HepG2 (cell line): ENCODE measurements around the gene ZNF276. TPM values are rescaled to one million over a fixed set of nuclear protein-coding genes. Genes with fewer than 3 reads are reported as not detected.

Source experiments
- ATAC-seq: fragments of 200-7000 bp; cut with Tn5 transposase; 3 replicates; pipeline ENCODE4 v1.9.1; 2020; ENCODE audit warnings: mild to moderate bottlenecking, moderate library complexity
- BruUV-seq: library from RNA; stranded (reverse); fragments of 400-500 nt; replicated peaks from 2 replicates; lab custom pipeline; 2021; lab: Mats Ljungman, UMichigan
- CTCF ChIA-PET: fragments of 300-600 bp; formaldehyde crosslinking; extraction: SDS; loops from one replicate; lab custom pipeline; 2021; ENCODE audit warnings: low total read pairs, inconsistent platforms, low intra/inter-chr PET ratio; lab: Yijun Ruan, JAX
- POLR2A ChIA-PET: fragments of 350-600 bp; sonication (Branson Sonifier 250); formaldehyde crosslinking; loops from one replicate; lab custom pipeline; 2020; ENCODE audit warnings: antibody characterized with exemption, inconsistent platforms; lab: Yijun Ruan, JAX
- DNase-seq: peaks from one replicate; pipeline ENCODE4 v3.0.0-alpha.2; 2015; ENCODE audit warnings: low spot score
- FAIRE-seq: peaks from 3 replicates; lab custom pipeline; 2011; peaks lifted over from hg19 to GRCh38; lab: Jason Lieb, UNC
- H2AFZ ChIP-seq: one replicate; pipeline ENCODE4 v1.6.1; 2011; ENCODE audit warnings: low read length, inconsistent platforms
- H3K27ac ChIP-seq: fragments of 300-600 bp; 3 replicates; pipeline ENCODE4 v1.8.0; 2011; ENCODE audit warnings: mixed run types, mild to moderate bottlenecking, mixed read lengths, low read length, inconsistent platforms; ENCODE audit not compliant: insufficient read depth; ENCODE audit errors: extremely low read length
- H3K27me3 ChIP-seq, 2 experiments: fragments of 200-600 bp in 1 of 2; 2 replicates in 1 of 2; 3 replicates in 1 of 2; pipeline versions ENCODE4 v1.6.0 to v1.8.0; 2011; ENCODE audit warnings: low read length in 2 of 2, mild to moderate bottlenecking in 2 of 2, moderate library complexity in 2 of 2, inconsistent platforms in 1 of 2; ENCODE audit not compliant: insufficient read depth in 2 of 2, control insufficient read depth in 1 of 2
- H3K36me3 ChIP-seq, 2 experiments: fragments of 200-600 bp in 1 of 2; replicated peaks in 1 of 2; 2 replicates in 1 of 2; 3 replicates in 1 of 2; pipeline versions ENCODE4 v1.5.1 to v1.8.0; 2011; ENCODE audit warnings: low read length in 2 of 2, inconsistent platforms in 1 of 2; ENCODE audit not compliant: insufficient read depth in 2 of 2, control insufficient read depth in 1 of 2
- H3K4me1 ChIP-seq: 2 replicates; pipeline ENCODE4 v1.5.1; 2012; ENCODE audit warnings: low read length, inconsistent platforms; ENCODE audit not compliant: insufficient read depth
- H3K4me2 ChIP-seq: 2 replicates; pipeline ENCODE4 v1.6.0; 2011; ENCODE audit warnings: low read depth, low read length, inconsistent platforms
- H3K4me3 ChIP-seq, 3 experiments: fragments of 200-600 bp in 1 of 3; sonication (generic), shearing (Covaris generic) in 1 of 3; replicated peaks in 1 of 3; 2 replicates each; pipeline ENCODE4 v1.5.1; 2011 to 2016; ENCODE audit warnings: low read length in 3 of 3, inconsistent platforms in 2 of 3, low read depth in 2 of 3, mild to moderate bottlenecking in 2 of 3, control low read depth in 1 of 3, mixed read lengths in 1 of 3; ENCODE audit not compliant: insufficient read depth in 1 of 3
- H3K79me2 ChIP-seq: one replicate; pipeline ENCODE4 v1.6.1; 2011; ENCODE audit warnings: low read length, inconsistent platforms; ENCODE audit not compliant: insufficient read depth
- H3K9ac ChIP-seq: 2 replicates; pipeline ENCODE4 v1.6.0; 2011; ENCODE audit warnings: mild to moderate bottlenecking, low read depth, low read length, inconsistent platforms; ENCODE audit not compliant: insufficient read depth
- H3K9me3 ChIP-seq: 2 replicates; pipeline ENCODE4 v1.5.1; 2012; ENCODE audit warnings: mild to moderate bottlenecking, low read length
- H4K20me1 ChIP-seq: 2 replicates; pipeline ENCODE4 v1.6.0; 2011; ENCODE audit warnings: inconsistent platforms, mild to moderate bottlenecking, low read length, moderate library complexity; ENCODE audit not compliant: insufficient read depth
- AGO2 ChIP-seq: fragments of 200-400 bp; formaldehyde crosslinking; optimal IDR thresholded peaks from 2 replicates; pipeline ENCODE3; 2017; ENCODE audit warnings: mild to moderate bottlenecking, low read depth, low read length, moderate library complexity
- ARNT ChIP-seq: fragments of 450-650 bp; IDR thresholded peaks from 2 replicates; pipeline ENCODE4 v1.6.1; 2017
- HDAC6 ChIP-seq: fragments of 200-600 bp; sonication (generic); IDR thresholded peaks from 2 replicates; pipeline ENCODE4 v1.7.0; 2017; ENCODE audit warnings: mild to moderate bottlenecking, antibody characterized with exemption, low read length, low read depth
- NR3C1 ChIP-seq: sonication (generic); formaldehyde crosslinking; IDR thresholded peaks from 2 replicates; pipeline ENCODE4 v1.4.0; 2020; ENCODE audit warnings: missing genetic modification reagents
- RFX1 ChIP-seq: fragments of 450-650 bp; IDR thresholded peaks from 2 replicates; pipeline ENCODE4 v1.6.1; 2017
- ZNF639 ChIP-seq: conservative IDR thresholded peaks from 2 replicates; pipeline ENCODE4 v1.6.1; 2018; ENCODE audit warnings: missing genetic modification reagents
- ZNF772 ChIP-seq: sonication (generic); formaldehyde crosslinking; IDR thresholded peaks from 2 replicates; pipeline ENCODE4 v1.5.0; 2020; ENCODE audit warnings: mild to moderate bottlenecking, missing genetic modification reagents
- WGBS: methylation state at CpG from one replicate; pipeline ENCODE4 v1.1.6; 2017; ENCODE audit warnings: low lambda C conversion rate; 5-methylcytosine and 5-hydroxymethylcytosine counted together
- in situ Hi-C: cut with HindIII; loops from 2 replicates; pipeline ENCODE4 v1.10.0; 2017; ENCODE audit warnings: low pct_unique_long_range_greater_than_20kb; ENCODE audit not compliant: extremely low pct_ligation_motif_present
- intact Hi-C: fragments of 100-400 bp; cut with micrococcal nuclease; formaldehyde crosslinking; loops from one replicate; pipeline ENCODE4 v1.10.0; 2022; ENCODE audit not compliant: unreplicated experiment
- polyA plus RNA-seq, 8 experiments: library from polyadenylated mRNA; depleted of rRNA in 3 of 8; stranded (reverse) in 7 of 8; unstranded in 1 of 8; fragments of >200 nt; fragmentation: Illumina TruSeq in 4 of 8; extraction: Trizol in 4 of 8; gene quantifications; 2 replicates each; pipeline versions ENCODE4 v1.2.1 to v1.2.3, GENCODE V29; 2011 to 2016; ENCODE audit warnings: low read depth in 4 of 8, missing spikeins in 1 of 8, mixed read lengths in 1 of 8; ENCODE audit not compliant: insufficient read depth in 1 of 8
- total RNA-seq, 5 experiments: library from RNA; depleted of rRNA; stranded (reverse); fragments of >200 nt; fragmentation: Illumina TruSeq; extraction: Trizol; gene quantifications; 2 replicates each; pipeline ENCODE4 v1.2.3, GENCODE V29; 2016; ENCODE audit warnings: low read depth in 1 of 5
- TF ChIP-seq, protein P1 (sequence below): sonication (generic); formaldehyde crosslinking; IDR thresholded peaks from 2 replicates; pipeline ENCODE4 v1.9.0; 2022; ENCODE audit warnings: low read depth, missing genetic modification reagents
- TF ChIP-seq, protein P2 (sequence below): IDR thresholded peaks from 2 replicates; pipeline ENCODE4 v1.6.1; 2012; ENCODE audit warnings: low read depth, low read length, improper control_type of control experiment

ZNF276 gene
- total and polyA plus RNA-seq, 2 of the 13 experiments (the other 11 are each of a cell fraction or from before 2014, with no cell fraction given): 17.7 to 18.0 TPM

- no peak overlapping the region for H3K4me3 ChIP-seq
- H4K20me1 ChIP-seq: no peaks in the 10 kb centered on the region
- whole genome bisulfite sequencing: 82% methylated on average over 10 of the region's 22 CpGs
- H3K36me3 ChIP-seq: no peaks in the 10 kb centered on the region; a peak in 1 of 5 replicates
- no peak overlapping the region for H3K4me2 ChIP-seq
- H3K4me1 ChIP-seq: no peaks in the 10 kb centered on the region
- CTCF ChIA-PET: no interaction called here
- no peak for DNase-seq
- no peak overlapping the region for H2AFZ ChIP-seq
- no TSS peak for BruUV-seq
- FAIRE-seq: no peak
- no peak overlapping the region for H3K9ac ChIP-seq
- H3K27me3 ChIP-seq: no peaks in the 10 kb centered on the region
- no peaks in the 10 kb centered on the region for H3K79me2 ChIP-seq
- no peaks in the 10 kb centered on the region for H3K9me3 ChIP-seq
- POLR2A ChIA-PET: no interaction called here
- ATAC-seq: no peak; the same call in 1 of the 3 replicates
- intact Hi-C loops: no loop called here
- TF ChIP-seq NR3C1 (no peak), RFX1 (no peak), ZNF772 (CRISPR knock-in tag) (no peak), ZNF639 (CRISPR knock-in tag) (no peak), HDAC6 (no peak), ARNT (no peak), AGO2 (peak; percentile 19)
- TF ChIP-seq, protein P1, sequence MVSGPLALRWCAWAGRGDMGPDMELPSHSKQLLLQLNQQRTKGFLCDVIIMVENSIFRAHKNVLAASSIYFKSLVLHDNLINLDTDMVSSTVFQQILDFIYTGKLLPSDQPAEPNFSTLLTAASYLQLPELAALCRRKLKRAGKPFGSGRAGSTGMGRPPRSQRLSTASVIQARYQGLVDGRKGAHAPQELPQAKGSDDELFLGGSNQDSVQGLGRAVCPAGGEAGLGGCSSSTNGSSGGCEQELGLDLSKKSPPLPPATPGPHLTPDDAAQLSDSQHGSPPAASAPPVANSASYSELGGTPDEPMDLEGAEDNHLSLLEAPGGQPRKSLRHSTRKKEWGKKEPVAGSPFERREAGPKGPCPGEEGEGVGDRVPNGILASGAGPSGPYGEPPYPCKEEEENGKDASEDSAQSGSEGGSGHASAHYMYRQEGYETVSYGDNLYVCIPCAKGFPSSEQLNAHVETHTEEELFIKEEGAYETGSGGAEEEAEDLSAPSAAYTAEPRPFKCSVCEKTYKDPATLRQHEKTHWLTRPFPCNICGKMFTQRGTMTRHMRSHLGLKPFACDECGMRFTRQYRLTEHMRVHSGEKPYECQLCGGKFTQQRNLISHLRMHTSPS (CRISPR knock-in tag): no peak
- TF ChIP-seq, protein P2, sequence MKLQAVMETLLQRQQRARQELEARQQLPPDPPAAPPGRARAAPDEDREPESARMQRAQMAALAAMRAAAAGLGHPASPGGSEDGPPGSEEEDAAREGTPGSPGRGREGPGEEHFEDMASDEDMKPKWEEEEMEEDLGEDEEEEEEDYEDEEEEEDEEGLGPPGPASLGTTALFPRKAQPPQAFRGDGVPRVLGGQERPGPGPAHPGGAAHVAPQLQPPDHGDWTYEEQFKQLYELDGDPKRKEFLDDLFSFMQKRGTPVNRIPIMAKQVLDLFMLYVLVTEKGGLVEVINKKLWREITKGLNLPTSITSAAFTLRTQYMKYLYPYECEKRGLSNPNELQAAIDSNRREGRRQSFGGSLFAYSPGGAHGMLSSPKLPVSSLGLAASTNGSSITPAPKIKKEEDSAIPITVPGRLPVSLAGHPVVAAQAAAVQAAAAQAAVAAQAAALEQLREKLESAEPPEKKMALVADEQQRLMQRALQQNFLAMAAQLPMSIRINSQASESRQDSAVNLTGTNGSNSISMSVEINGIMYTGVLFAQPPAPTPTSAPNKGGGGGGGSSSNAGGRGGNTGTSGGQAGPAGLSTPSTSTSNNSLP: no peak
- in situ Hi-C loops: no loop called here
- no peak overlapping the region for H3K27ac ChIP-seq
These were observed 9.0 kb upstream of the ZNF276 start for GRCh38 chr16:89712274-89712781.
